Lung (tissue), 12 donors: ENCODE results near the gene DIP2C. TPM values are rescaled to one million over a fixed set of nuclear protein-coding genes. Genes with fewer than 3 reads are reported as not detected.
A peak's percentile ranks its signal among the peaks of the same experiment; 100 is the strongest.

Experiments
- ATAC-seq: fragments of 200-7000 bp; cut with Tn5 transposase; one replicate; pipeline ENCODE4 v1.9.1; 2020; ENCODE audit warnings: moderate number of reproducible peaks; ENCODE audit not compliant: insufficient read depth, low FRiP score
- DNase-seq, 3 donors: peaks; one replicate each; pipeline ENCODE4 v3.0.0-alpha.2; 2013 to 2017
- H3K27ac ChIP-seq, 2 donors: one replicate each; pipeline ENCODE4 v1.5.1; 2013; ENCODE audit warnings: mild to moderate bottlenecking in 2 of 2, moderate library complexity in 2 of 2, control low read depth in 1 of 2, inconsistent platforms in 1 of 2, low read depth in 1 of 2, low read length in 1 of 2
- H3K27me3 ChIP-seq, 3 donors: one replicate each; pipeline ENCODE4 v1.5.1; 2013; ENCODE audit warnings: low read length in 2 of 3; ENCODE audit not compliant: control insufficient read depth in 3 of 3, insufficient read depth in 3 of 3
- H3K36me3 ChIP-seq, 4 donors: one replicate each; pipeline ENCODE4 v1.5.1; 2013; ENCODE audit warnings: low read length in 4 of 4, mild to moderate bottlenecking in 1 of 4, moderate library complexity in 1 of 4; ENCODE audit not compliant: control insufficient read depth in 4 of 4, insufficient read depth in 4 of 4
- H3K4me1 ChIP-seq, 5 donors: one replicate each; pipeline ENCODE4 v1.5.1; 2013; ENCODE audit warnings: low read length in 5 of 5, mild to moderate bottlenecking in 2 of 5, moderate library complexity in 1 of 5; ENCODE audit not compliant: control insufficient read depth in 5 of 5, insufficient read depth in 5 of 5
- H3K4me3 ChIP-seq: one replicate; pipeline ENCODE4 v1.5.1; 2013; ENCODE audit warnings: mild to moderate bottlenecking, control low read depth, moderate library complexity
- H3K9ac ChIP-seq, 2 donors: one replicate each; pipeline ENCODE4 v1.5.1; 2013; ENCODE audit warnings: low read length in 2 of 2, control low read depth in 1 of 2; ENCODE audit not compliant: insufficient read depth in 1 of 2
- H3K9me3 ChIP-seq, 4 donors: one replicate each; pipeline ENCODE4 v1.5.1; 2013; ENCODE audit warnings: low read length in 3 of 4, mild to moderate bottlenecking in 1 of 4, moderate library complexity in 1 of 4; ENCODE audit not compliant: control insufficient read depth in 4 of 4, insufficient read depth in 3 of 4
- CTCF ChIP-seq: IDR thresholded peaks from 2 replicates; pipeline ENCODE4 v1.5.1; 2012; ENCODE audit warnings: mild to moderate bottlenecking; ENCODE audit errors: control extremely low read depth, extremely low read depth
- WGBS, 2 donors: extraction: QIAGEN DNeasy Blood & Tissue Kit; methylation state at CpG; one replicate each; pipeline ENCODE4 v1.1.7; 2013; 5-methylcytosine and 5-hydroxymethylcytosine counted together
- polyA plus RNA-seq, 2 donors: library from polyadenylated mRNA; stranded (reverse); fragments of 200-250 nt; gene quantifications; one replicate each; pipeline ENCODE4 v1.2.1, GENCODE V29; 2013
- total RNA-seq, 2 donors: library from RNA; depleted of rRNA in 1 of 2; stranded (reverse); fragments of >200 nt in 1 of 2; gene quantifications; one replicate each; pipeline ENCODE4 v1.2.1, GENCODE V29; 2014 to 2021
- donor health status: control.
- donor health status: control.
- donor health status: Bipolar disorder and iron deficiency.
- donor health status: healthy.
- donor health status: DM: yes; HTN: yes; CAD: no.

DIP2C gene
- total and polyA plus RNA-seq, 4 donors: 3.6 to 20.0 (median 9.5) TPM

DNA sequence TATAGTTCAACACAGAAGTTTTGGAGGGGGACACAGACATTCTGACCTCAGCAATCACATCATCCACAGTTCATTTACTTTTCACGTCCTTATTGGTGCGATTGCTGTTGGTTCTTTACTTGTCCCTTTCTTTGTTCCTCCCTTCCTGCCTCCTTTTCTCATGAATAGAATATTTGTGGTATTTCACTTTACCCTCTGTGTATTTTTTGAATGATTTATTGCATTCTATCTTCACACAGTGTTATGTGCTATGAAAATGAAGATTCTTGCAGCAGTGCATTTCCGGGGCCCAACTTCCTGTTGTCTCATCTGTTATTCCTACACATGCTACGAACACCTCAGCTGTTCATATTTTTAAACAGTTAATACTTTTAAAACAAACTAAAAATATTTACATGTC lies 374.6 kb downstream of the DIP2C start:
- Histone ChIP-seq H3K4me3 (no peak overlapping the region), H3K9me3 (peaks cover 0 to 2% (median 0%) of the 10 kb centered on the region in 4 donors), H3K27me3 (no peaks in the 10 kb centered on the region), H3K27ac (no peak overlapping the region), H3K36me3 (peaks cover 0 to 7% (median 4%) of the 10 kb centered on the region in 4 donors), H3K4me1 (peaks cover 0 to 61% (median 16%) of the 10 kb centered on the region in 5 donors), H3K9ac (peak overlapping the region in 1 of 2 donors; percentile 6)
- 67 to 71% methylated on average over 4 of the region's 4 CpGs for WGBS, 2 donors
- no peak for TF ChIP-seq CTCF
- ATAC-seq: no peak
- DNase-seq: peak in 1 of 3 donors; percentile 15

DNA sequence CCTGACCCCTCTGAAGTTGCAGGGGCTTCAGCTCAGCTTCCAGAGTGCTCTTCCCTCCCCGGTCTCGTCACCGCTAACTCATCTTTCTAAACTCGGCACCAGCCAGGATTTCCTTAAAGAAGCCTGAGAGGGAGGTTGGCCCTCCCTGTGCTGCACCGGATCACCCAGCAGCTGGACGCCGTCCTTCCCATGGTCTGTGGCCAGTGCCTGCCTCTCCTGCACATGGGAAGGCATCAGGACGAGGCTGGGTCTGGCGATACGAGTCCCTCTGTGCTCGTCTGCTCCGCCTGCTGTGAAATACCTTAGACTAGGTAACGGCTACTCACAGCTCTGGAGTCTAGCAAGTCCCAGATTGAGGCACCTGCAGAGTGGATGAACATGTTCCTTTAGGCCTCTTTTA lies 375.1 kb downstream of the DIP2C start:
- DNase-seq (peak in 2 of 3 donors; percentile 22 to 30), ATAC-seq (no peak)
- H3K36me3 ChIP-seq: peaks cover 0 to 10% (median 4%) of the 10 kb centered on the region in 4 donors

GRCh38 chr10:311901-312665 lies 377.4 kb downstream of the DIP2C start:
- Histone ChIP-seq H3K9me3 (peaks cover 0 to 2% (median 0%) of the 10 kb centered on the region in 4 donors), H3K27me3 (no peaks in the 10 kb centered on the region), H3K27ac (no peak overlapping the region), H3K9ac (no peak overlapping the region), H3K4me3 (no peak overlapping the region), H3K4me1 (peaks cover 0 to 33% (median 4%) of the 10 kb centered on the region in 5 donors), H3K36me3 (peaks cover 0 to 11% (median 3%) of the 10 kb centered on the region in 4 donors)
- ATAC-seq (no peak), DNase-seq (no peak)
- WGBS, 2 donors: 94% methylated on average over 14 of the region's 14 CpGs
- TF ChIP-seq CTCF: no peak

More for the DNA sequence above, 375.1 kb downstream of the DIP2C start:
- WGBS, 2 donors: 80 to 83% methylated on average over 13 of the region's 13 CpGs
- no peaks in the 10 kb centered on the region for H3K27me3 ChIP-seq
- H3K4me1 ChIP-seq: peaks cover 0 to 56% (median 16%) of the 10 kb centered on the region in 5 donors
- no peak overlapping the region for H3K9ac ChIP-seq
- no peak for TF ChIP-seq CTCF
- no peak overlapping the region for H3K4me3 ChIP-seq
- H3K9me3 ChIP-seq: peaks cover 0 to 2% (median 0%) of the 10 kb centered on the region in 4 donors
- no peak overlapping the region for H3K27ac ChIP-seq
